IPS DF 6.9 (cell line): Measurements from ENCODE around the gene DENND5A.

Experiments
- DNase-seq: peaks from one replicate; pipeline ENCODE4 v3.0.0-alpha.2; 2013; ENCODE audit warnings: low read depth, low spot score
- H3K27ac ChIP-seq: one replicate; pipeline ENCODE4 v1.5.1; 2013; ENCODE audit warnings: low read length, control low read depth
- H3K27me3 ChIP-seq: 2 replicates; pipeline ENCODE4 v1.6.1; 2013; ENCODE audit warnings: mild to moderate bottlenecking, low read length; ENCODE audit not compliant: control insufficient read depth, insufficient read depth
- H3K36me3 ChIP-seq: 2 replicates; pipeline ENCODE4 v1.6.1; 2013; ENCODE audit warnings: low read length; ENCODE audit not compliant: control insufficient read depth, insufficient read depth
- H3K4me1 ChIP-seq: 2 replicates; pipeline ENCODE4 v1.6.1; 2013; ENCODE audit warnings: low read length; ENCODE audit not compliant: control insufficient read depth, insufficient read depth
- H3K4me3 ChIP-seq: 2 replicates; pipeline ENCODE4 v1.5.1; 2013; ENCODE audit warnings: mild to moderate bottlenecking, low read length
- H3K9me3 ChIP-seq: 2 replicates; pipeline ENCODE4 v1.6.1; 2013; ENCODE audit warnings: low read length, inconsistent platforms; ENCODE audit not compliant: control insufficient read depth, insufficient read depth
- WGBS: extraction: QIAGEN DNeasy Blood & Tissue Kit; methylation state at CpG from one replicate; pipeline ENCODE4 v1.1.7; 2013; ENCODE audit warnings: mixed read lengths, missing lambda C conversion rate; ENCODE audit not compliant: insufficient read length, insufficient coverage; 5-methylcytosine and 5-hydroxymethylcytosine counted together

The DENND5A gene

GRCh38 chr11:9265211-9266131 is at the start of gene DENND5A:
Gene DENND5A, minus strand, starts transcription at chr11:9265350. Its CDS starts 281 bp downstream, at chr11:9265069.
- no peak for DNase-seq
- no peaks in the 10 kb centered on the region for H3K27me3 ChIP-seq
- no peaks in the 10 kb centered on the region for H3K9me3 ChIP-seq
- peak within 1 kb of the TSS; percentile 64 for H3K4me3 ChIP-seq
- no peak within 1 kb of the TSS for H3K27ac ChIP-seq
- no peaks in the 10 kb centered on the region for H3K4me1 ChIP-seq
- WGBS: no CpG with 5 or more reads among the region's 63 CpGs
- no peaks in the 10 kb centered on the region for H3K36me3 ChIP-seq

- no CpG with 5 or more reads among the region's 71 CpGs for WGBS
- H3K9me3 ChIP-seq: no peaks in the 10 kb centered on the region
- peak within 1 kb of the TSS; percentile 91 for H3K4me3 ChIP-seq
- DNase-seq: peak; percentile 98
- no peaks in the 10 kb centered on the region for H3K27me3 ChIP-seq
- H3K27ac ChIP-seq: peak within 1 kb of the TSS; percentile 29
- no peaks in the 10 kb centered on the region for H3K36me3 ChIP-seq
- no peaks in the 10 kb centered on the region for H3K4me1 ChIP-seq
Observed at GRCh38 chr11:9314291-9315077, 49.3 kb upstream of the DENND5A start, which contains the start of gene TMEM41B. Gene TMEM41B, minus strand, starts transcription at chr11:9314593. Its CDS starts 152 bp downstream, at chr11:9314441.

GRCh38 chr11:9313648-9314290 is 48.6 kb upstream of the DENND5A start:
- WGBS: no CpG with 5 or more reads among the region's 27 CpGs
- H3K4me3 ChIP-seq: peak overlapping the region; percentile 91
- H3K4me1 ChIP-seq: no peaks in the 10 kb centered on the region
- H3K9me3 ChIP-seq: no peaks in the 10 kb centered on the region
- no peak overlapping the region for H3K27ac ChIP-seq
- DNase-seq: no peak
- H3K27me3 ChIP-seq: no peaks in the 10 kb centered on the region
- no peaks in the 10 kb centered on the region for H3K36me3 ChIP-seq

- Histone ChIP-seq H3K27me3 (no peaks in the 10 kb centered on the region), H3K4me1 (no peaks in the 10 kb centered on the region), H3K4me3 (no peak overlapping the region), H3K9me3 (no peaks in the 10 kb centered on the region), H3K36me3 (no peaks in the 10 kb centered on the region), H3K27ac (no peak overlapping the region)
- DNase-seq: no peak
- WGBS: no CpG with 5 or more reads among the region's 3 CpGs
Observed at GRCh38 chr11:9310485-9311090, 45.4 kb upstream of the DENND5A start.

- no peak overlapping the region for H3K4me3 ChIP-seq
- DNase-seq: no peak
- no peaks in the 10 kb centered on the region for H3K9me3 ChIP-seq
- H3K4me1 ChIP-seq: no peaks in the 10 kb centered on the region
- no peaks in the 10 kb centered on the region for H3K36me3 ChIP-seq
- H3K27ac ChIP-seq: no peak overlapping the region
- no peaks in the 10 kb centered on the region for H3K27me3 ChIP-seq
- WGBS: no CpG with 5 or more reads among the region's 3 CpGs
Observed at GRCh38 chr11:9304178-9304577, 39.0 kb upstream of the DENND5A start.

- WGBS: no CpG with 5 or more reads among the region's 3 CpGs
- no peak overlapping the region for H3K4me3 ChIP-seq
- H3K9me3 ChIP-seq: no peaks in the 10 kb centered on the region
- H3K27ac ChIP-seq: no peak overlapping the region
- H3K27me3 ChIP-seq: no peaks in the 10 kb centered on the region
- no peaks in the 10 kb centered on the region for H3K36me3 ChIP-seq
- no peak for DNase-seq
- no peaks in the 10 kb centered on the region for H3K4me1 ChIP-seq
Observed at GRCh38 chr11:9302448-9302847, 37.3 kb upstream of the DENND5A start.

GRCh38 chr11:9301720-9302119 is 36.6 kb upstream of the DENND5A start:
- H3K9me3 ChIP-seq: no peaks in the 10 kb centered on the region
- no peaks in the 10 kb centered on the region for H3K27me3 ChIP-seq
- no peak overlapping the region for H3K27ac ChIP-seq
- no peaks in the 10 kb centered on the region for H3K4me1 ChIP-seq
- no peaks in the 10 kb centered on the region for H3K36me3 ChIP-seq
- WGBS: no CpG with 5 or more reads among the region's 10 CpGs
- H3K4me3 ChIP-seq: no peak overlapping the region
- no peak for DNase-seq

- Histone ChIP-seq H3K36me3 (peaks cover 5% of the 10 kb centered on the region; the same call in 1 of the 2 replicates), H3K4me1 (no peaks in the 10 kb centered on the region), H3K27me3 (no peaks in the 10 kb centered on the region), H3K9me3 (no peaks in the 10 kb centered on the region), H3K4me3 (no peak overlapping the region), H3K27ac (no peak overlapping the region)
- DNase-seq: no peak
- WGBS: no CpG with 5 or more reads among the region's 7 CpGs
Observed at GRCh38 chr11:9293646-9294045, 28.5 kb upstream of the DENND5A start.

GRCh38 chr11:9285850-9286587 is 20.9 kb upstream of the DENND5A start:
- no peaks in the 10 kb centered on the region for H3K27me3 ChIP-seq
- peaks cover 2% of the 10 kb centered on the region; the same call in 1 of the 2 replicates for H3K36me3 ChIP-seq
- H3K4me3 ChIP-seq: no peak overlapping the region
- no peak for DNase-seq
- H3K9me3 ChIP-seq: no peaks in the 10 kb centered on the region
- no peak overlapping the region for H3K27ac ChIP-seq
- WGBS: no CpG with 5 or more reads among the region's 14 CpGs
- no peaks in the 10 kb centered on the region for H3K4me1 ChIP-seq
